Endothelial cell of umbilical vein (primary cell): Measurements from ENCODE around the gene UBE2U.

Experiments
- POLR2A ChIP-seq: IDR thresholded peaks from 2 replicates; pipeline ENCODE4 v1.6.1; 2012; ENCODE audit warnings: low read depth, mild to moderate bottlenecking, control low read depth, low read length
- TF ChIP-seq, protein P1 (sequence below), 2 donors: IDR thresholded peaks; 1 replicate in 1 of 2; 2 replicates in 1 of 2; pipeline ENCODE4 v1.5.1; 2011; ENCODE audit warnings: low read length in 2 of 2, mild to moderate bottlenecking in 2 of 2, moderate library complexity in 2 of 2, control low read depth in 1 of 2, inconsistent platforms in 1 of 2, low read depth in 1 of 2; ENCODE audit not compliant: insufficient read depth in 1 of 2; ENCODE audit errors: extremely low read depth in 1 of 2

DNA sequence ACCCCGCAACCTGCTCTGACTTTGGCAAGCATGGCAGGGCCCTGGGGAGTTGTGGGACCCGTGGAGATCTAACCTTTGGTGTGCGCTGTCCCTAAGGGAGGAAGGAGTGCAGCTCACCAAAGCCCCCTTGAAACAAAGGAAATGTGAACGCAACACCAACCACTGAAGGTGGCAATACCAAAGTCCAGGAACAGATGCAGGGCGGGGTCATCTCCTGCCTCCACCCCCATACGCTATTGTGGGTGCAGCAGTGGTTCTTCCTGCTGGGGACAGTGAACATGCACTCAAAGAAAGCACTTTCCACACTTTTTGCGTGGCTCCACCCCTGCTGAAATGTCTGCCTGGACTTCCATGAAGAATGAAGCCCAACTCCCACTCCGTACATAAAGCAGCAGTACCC lies 93.0 kb downstream of the UBE2U start:
- TF ChIP-seq, protein P1, sequence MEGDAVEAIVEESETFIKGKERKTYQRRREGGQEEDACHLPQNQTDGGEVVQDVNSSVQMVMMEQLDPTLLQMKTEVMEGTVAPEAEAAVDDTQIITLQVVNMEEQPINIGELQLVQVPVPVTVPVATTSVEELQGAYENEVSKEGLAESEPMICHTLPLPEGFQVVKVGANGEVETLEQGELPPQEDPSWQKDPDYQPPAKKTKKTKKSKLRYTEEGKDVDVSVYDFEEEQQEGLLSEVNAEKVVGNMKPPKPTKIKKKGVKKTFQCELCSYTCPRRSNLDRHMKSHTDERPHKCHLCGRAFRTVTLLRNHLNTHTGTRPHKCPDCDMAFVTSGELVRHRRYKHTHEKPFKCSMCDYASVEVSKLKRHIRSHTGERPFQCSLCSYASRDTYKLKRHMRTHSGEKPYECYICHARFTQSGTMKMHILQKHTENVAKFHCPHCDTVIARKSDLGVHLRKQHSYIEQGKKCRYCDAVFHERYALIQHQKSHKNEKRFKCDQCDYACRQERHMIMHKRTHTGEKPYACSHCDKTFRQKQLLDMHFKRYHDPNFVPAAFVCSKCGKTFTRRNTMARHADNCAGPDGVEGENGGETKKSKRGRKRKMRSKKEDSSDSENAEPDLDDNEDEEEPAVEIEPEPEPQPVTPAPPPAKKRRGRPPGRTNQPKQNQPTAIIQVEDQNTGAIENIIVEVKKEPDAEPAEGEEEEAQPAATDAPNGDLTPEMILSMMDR (IDR thresholded peaks at IDR 0.05; ENCODE audit: extremely low read depth in 1 of 2, insufficient read depth in 1 of 2, low read depth in 1 of 2, low read length in 2 of 2): no peak
- TF ChIP-seq POLR2A: no peak
